ENCODE data around the gene ZNF778. TPM values are rescaled to one million over a fixed set of nuclear protein-coding genes. Genes with fewer than 3 reads are reported as not detected.
"Not testable (repeated sequence)": the region's sequence is repeated elsewhere in the genome, so short reads cannot be mapped to it uniquely, and the experiment has no call there.

The ZNF778 gene
- total and polyA plus RNA-seq, 2 of the 8 experiments (the other 6 are each of a cell fraction or from before 2014, with no cell fraction given): 9.5 to 21.9 TPM

GRCh38 chr16:89259901-89260300, 42.4 kb downstream of the ZNF778 start:
- not testable (repeated sequence) for H3K36me3 ChIP-seq (ENCODE audit: control insufficient read depth in 2 of 4, insufficient read depth in 4 of 4, low read length in 3 of 4); H3K23ac ChIP-seq (ENCODE audit: insufficient read length); H3K4me1 ChIP-seq (replicated peaks in 1 of 4; ENCODE audit: control insufficient read depth in 3 of 4, insufficient read depth in 4 of 4, low read length in 3 of 4); H2AK5ac ChIP-seq (ENCODE audit: low read depth, low read length); H4K5ac ChIP-seq (ENCODE audit: insufficient read length, low read depth, low read length); H3K9me3 ChIP-seq (ENCODE audit: insufficient read depth in 2 of 2, low read depth in 1 of 2, low read length in 1 of 2); H4K8ac ChIP-seq (ENCODE audit: extremely low read depth, insufficient read depth, low read length); H2BK12ac ChIP-seq (ENCODE audit: low read depth, low read length); DNase-seq (ENCODE audit: low read depth in 1 of 2, low spot score in 2 of 2); H2BK5ac ChIP-seq (ENCODE audit: low read depth, low read length); H3K9ac ChIP-seq (replicated peaks in 1 of 4; ENCODE audit: extremely low read depth in 1 of 4, low read depth in 3 of 4, low read length in 3 of 4); H4K91ac ChIP-seq (replicated peaks; ENCODE audit: insufficient read length, low read length); H3K18ac ChIP-seq (ENCODE audit: extremely low read depth, low read length); H4K20me1 ChIP-seq (replicated peaks in 1 of 2; ENCODE audit: control insufficient read depth in 1 of 2, insufficient read depth in 2 of 2, low read length in 2 of 2); H3K56ac ChIP-seq (replicated peaks; ENCODE audit: insufficient read length, low read depth, low read length); H2BK20ac ChIP-seq (ENCODE audit: low read length); H3K4ac ChIP-seq (replicated peaks; ENCODE audit: insufficient read length, low read depth, low read length); H3K79me2 ChIP-seq (ENCODE audit: control insufficient read depth in 1 of 2, insufficient read depth in 2 of 2, low read length in 2 of 2); H3K27ac ChIP-seq (ENCODE audit: low read depth, low read length); FAIRE-seq; H3K4me3 ChIP-seq (ENCODE audit: extremely low read depth in 1 of 4, insufficient read depth in 2 of 4, low read depth in 3 of 4, low read length in 4 of 4); H3K79me1 ChIP-seq (ENCODE audit: low read depth, low read length); H3K14ac ChIP-seq (ENCODE audit: insufficient read length); H3K4me2 ChIP-seq (ENCODE audit: insufficient read depth in 1 of 2, low read depth in 2 of 2, low read length in 2 of 2); H2BK15ac ChIP-seq (ENCODE audit: low read length); H2BK120ac ChIP-seq (replicated peaks; ENCODE audit: low read depth, low read length); H2AFZ ChIP-seq (ENCODE audit: low read length)
- Histone ChIP-seq H3K23me2 (ENCODE audit: low read depth, low read length) (peaks cover 11% of the 10 kb centered on the region; the same call in 1 of the 2 replicates), H3K27me3 (replicated peaks in 1 of 4; ENCODE audit: control insufficient read depth in 3 of 4, extremely low read depth in 1 of 4, insufficient read depth in 3 of 4, low read length in 3 of 4) (peaks cover 4 to 20% (median 15%) of the 10 kb centered on the region in 4 experiments; a peak in 6 of 7 replicates)
- ChIA-PET CTCF (ENCODE audit: partially characterized antibody) (interaction anchor here (1.1 to 1.6 kb wide), 2 partner anchors 29 to 44 kb away, joined by 3 to 7 read pairs; no protein-coding TSS in a partner anchor), POLR2A (ENCODE audit: partially characterized antibody) (interaction anchor here (0.7 to 1.3 kb wide), 3 partner anchors 11 to 361 kb away, joined by 3 read pairs; no protein-coding TSS in a partner anchor)
- WGBS, 2 experiments (ENCODE audit: extremely low coverage in 1 of 2, insufficient coverage in 1 of 2, insufficient read length in 1 of 2, insufficient replicate concordance in 2 of 2, low coverage in 1 of 2, low lambda C conversion rate in 2 of 2, missing lambda C conversion rate in 1 of 2): 79% methylated on average over 13 of the region's 13 CpGs; no CpG with 5 or more reads in 1 of the 2 experiments
